GM12878 (cell line): ENCODE measurements around the gene POU2AF1. TPM values are rescaled to one million over a fixed set of nuclear protein-coding genes. Genes with fewer than 3 reads are reported as not detected.
A peak's percentile ranks its signal among the peaks of the same experiment; 100 is the strongest.

ENCODE experiments used
- BCL3 ChIP-seq: IDR thresholded peaks from 2 replicates; pipeline ENCODE4 v1.6.1; 2011; ENCODE audit warnings: borderline replicate concordance, low read depth, mild to moderate bottlenecking, moderate library complexity, low read length; ENCODE audit not compliant: insufficient read depth, poor library complexity, severe bottlenecking
- BHLHE40 ChIP-seq, 2 experiments: fragments of 450-650 bp in 1 of 2; IDR thresholded peaks; 2 replicates each; pipeline ENCODE4 v1.6.1; 2011 to 2017; ENCODE audit warnings: low read depth in 2 of 2, borderline replicate concordance in 1 of 2, improper control_type of control experiment in 1 of 2, low read length in 1 of 2, mild to moderate bottlenecking in 1 of 2
- HDGF ChIP-seq: fragments of 450-650 bp; IDR thresholded peaks from 2 replicates; pipeline ENCODE4 v1.6.1; 2016; ENCODE audit warnings: antibody characterized with exemption
- IRF3 ChIP-seq: fragments of 450-650 bp; IDR thresholded peaks from 2 replicates; pipeline ENCODE4 v1.6.1; 2014; ENCODE audit warnings: mild to moderate bottlenecking
- SMAD1 ChIP-seq: fragments of 450-650 bp; IDR thresholded peaks from 2 replicates; pipeline ENCODE4 v1.6.1; 2018; ENCODE audit warnings: mild to moderate bottlenecking, low read depth; ENCODE audit not compliant: partially characterized antibody
- TCF7 ChIP-seq: IDR thresholded peaks from 2 replicates; pipeline ENCODE4 v1.6.1; 2014; ENCODE audit warnings: antibody characterized with exemption, borderline replicate concordance
- YBX1 ChIP-seq: fragments of 450-650 bp; IDR thresholded peaks from 2 replicates; pipeline ENCODE4 v1.6.1; 2016; ENCODE audit warnings: antibody characterized with exemption
- ZBTB4 ChIP-seq: fragments of 450-650 bp; formaldehyde crosslinking; IDR thresholded peaks from 2 replicates; pipeline ENCODE4 v1.4.0; 2022; ENCODE audit warnings: mild to moderate bottlenecking, moderate library complexity
- ZNF274 ChIP-seq: IDR thresholded peaks from one replicate; pipeline ENCODE4 v1.8.0; 2011; ENCODE audit not compliant: insufficient read length, insufficient read depth
- polyA plus RNA-seq, 11 experiments: library from polyadenylated mRNA; depleted of rRNA in 4 of 11; unstranded in 6 of 11; stranded (reverse) in 5 of 11; fragments of >200 nt; fragmentation: Nextera tagmentation in 4 of 11; fragmentation: Illumina TruSeq in 1 of 11; extraction: Ambion mirVana in 4 of 11; extraction: Trizol in 1 of 11; gene quantifications; 1 replicate in 1 of 11; 2 replicates in 10 of 11; pipeline versions ENCODE4 v1.2.1 to v1.2.3, GENCODE V29; 2011 to 2016; ENCODE audit warnings: inconsistent platforms in 2 of 11, missing spikeins in 2 of 11, low read depth in 1 of 11
- total RNA-seq, 4 experiments: library from RNA; depleted of rRNA in 3 of 4; stranded (reverse); fragments of >200 nt in 3 of 4; fragmentation: Illumina TruSeq in 1 of 4; extraction: Trizol in 1 of 4; gene quantifications; 2 replicates each; pipeline versions ENCODE4 v1.2.1 to v1.2.3, GENCODE V29; 2013 to 2021

POU2AF1 gene
- total and polyA plus RNA-seq, 10 of the 15 experiments (the other 5 are each of a cell fraction or from before 2014, with no cell fraction given): 13.1 to 169 (median 75.5) TPM

GRCh38 chr11:111367411-111368284, 11.4 kb downstream of the POU2AF1 start (continued):
- TF ChIP-seq BHLHE40 (IDR thresholded peaks at IDR 0.05; ENCODE audit: borderline replicate concordance in 1 of 2, low read depth in 2 of 2, low read length in 1 of 2) (peak; percentile 53 to 75; a peak in 3 of 4 replicates), ZBTB4 (no peak), YBX1 (no peak), HDGF (no peak), TCF7 (peak; percentile 51; the same call in 1 of the 2 replicates), IRF3 (no peak), ZNF274 (no peak), BCL3 (peak; percentile 30), SMAD1 (no peak)
